ENCODE measurements around the gene GPD1L.

GRCh38 chr3:32197991-32198390 lies 91.6 kb downstream of the GPD1L start:
- TF ChIP-seq, protein P1, sequence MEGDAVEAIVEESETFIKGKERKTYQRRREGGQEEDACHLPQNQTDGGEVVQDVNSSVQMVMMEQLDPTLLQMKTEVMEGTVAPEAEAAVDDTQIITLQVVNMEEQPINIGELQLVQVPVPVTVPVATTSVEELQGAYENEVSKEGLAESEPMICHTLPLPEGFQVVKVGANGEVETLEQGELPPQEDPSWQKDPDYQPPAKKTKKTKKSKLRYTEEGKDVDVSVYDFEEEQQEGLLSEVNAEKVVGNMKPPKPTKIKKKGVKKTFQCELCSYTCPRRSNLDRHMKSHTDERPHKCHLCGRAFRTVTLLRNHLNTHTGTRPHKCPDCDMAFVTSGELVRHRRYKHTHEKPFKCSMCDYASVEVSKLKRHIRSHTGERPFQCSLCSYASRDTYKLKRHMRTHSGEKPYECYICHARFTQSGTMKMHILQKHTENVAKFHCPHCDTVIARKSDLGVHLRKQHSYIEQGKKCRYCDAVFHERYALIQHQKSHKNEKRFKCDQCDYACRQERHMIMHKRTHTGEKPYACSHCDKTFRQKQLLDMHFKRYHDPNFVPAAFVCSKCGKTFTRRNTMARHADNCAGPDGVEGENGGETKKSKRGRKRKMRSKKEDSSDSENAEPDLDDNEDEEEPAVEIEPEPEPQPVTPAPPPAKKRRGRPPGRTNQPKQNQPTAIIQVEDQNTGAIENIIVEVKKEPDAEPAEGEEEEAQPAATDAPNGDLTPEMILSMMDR (IDR thresholded peaks at IDR 0.05), result no peak
- TF ChIP-seq POLR2A (IDR thresholded peaks at IDR 0.05), result no peak
